HEK293T (cell line): ENCODE data around the gene SLC8A1.

Experiments
- CTBP1 ChIP-seq: fragments of 450-650 bp; IDR thresholded peaks from 2 replicates; pipeline ENCODE4 v1.6.1; 2016; ENCODE audit warnings: borderline replicate concordance
- ELF4 ChIP-seq: fragments of 450-650 bp; IDR thresholded peaks from 2 replicates; pipeline ENCODE4 v1.6.1; 2017; ENCODE audit warnings: antibody characterized with exemption
- L3MBTL2 ChIP-seq: fragments of 450-650 bp; conservative IDR thresholded peaks from 2 replicates; pipeline ENCODE4 v1.6.1; 2016; ENCODE audit warnings: mild to moderate bottlenecking
- PKNOX1 ChIP-seq: fragments of 450-650 bp; IDR thresholded peaks from 2 replicates; pipeline ENCODE4 v1.6.1; 2016
- SP1 ChIP-seq: fragments of 450-650 bp; IDR thresholded peaks from 2 replicates; pipeline ENCODE4 v1.6.1; 2017
- SUZ12 ChIP-seq: fragments of 450-650 bp; IDR thresholded peaks from 2 replicates; pipeline ENCODE4 v1.6.1; 2016; ENCODE audit warnings: mild to moderate bottlenecking
- TARDBP ChIP-seq: fragments of 450-650 bp; IDR thresholded peaks from 2 replicates; pipeline ENCODE4 v1.6.1; 2016
- ZNF384 ChIP-seq: fragments of 450-650 bp; IDR thresholded peaks from 2 replicates; pipeline ENCODE4 v1.6.1; 2016

- TF ChIP-seq L3MBTL2 (no peak), SUZ12 (no peak), SP1 (no peak), PKNOX1 (no peak), CTBP1 (no peak), ZNF384 (no peak), TARDBP (no peak), ELF4 (no peak)
Observed at GRCh38 chr2:40251137-40251536, 200.8 kb downstream of the SLC8A1 start.
